HG03097 (cell line): ENCODE results near the gene LYPD6B.
"Not testable (repeated sequence)": the region's sequence is repeated elsewhere in the genome, so short reads cannot be mapped to it uniquely, and the experiment has no call there.

ENCODE experiments used
- ATAC-seq: cut with Tn5 transposase; IDR thresholded peaks from one replicate; pipeline ENCODE4 v1.9.1; 2021; ENCODE audit not compliant: unreplicated experiment, low FRiP score

LYPD6B gene

DNA sequence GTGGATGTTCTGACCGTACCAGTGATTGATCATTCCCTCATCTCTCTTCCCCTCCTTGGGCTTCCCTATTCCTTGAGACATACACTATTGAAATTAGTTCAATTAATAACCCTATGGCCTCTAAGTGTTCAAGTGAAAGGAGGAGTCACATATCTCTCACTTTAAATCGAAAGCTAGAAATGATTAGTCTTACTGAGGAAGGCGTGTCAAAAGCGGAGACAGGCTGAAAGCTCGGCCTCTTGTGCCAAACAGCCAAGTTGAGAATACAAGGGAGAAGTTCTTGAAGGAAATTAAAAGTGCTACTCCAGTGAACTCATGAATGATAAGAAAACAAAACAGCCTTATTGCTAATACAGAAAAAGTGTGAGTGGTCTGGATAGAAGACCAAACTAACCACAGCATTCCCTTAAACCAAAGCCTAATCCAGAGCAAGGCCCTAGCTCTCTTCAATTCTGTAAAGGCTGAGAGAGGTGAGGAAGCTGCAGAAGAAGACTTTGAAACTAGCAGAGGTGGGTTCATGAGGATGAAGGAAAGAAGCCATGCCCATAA is 147.5 kb downstream of the LYPD6B start:
- no peak for ATAC-seq

GRCh38 chr2:149187057-149187456 is 148.6 kb downstream of the LYPD6B start:
- ATAC-seq = no peak

GRCh38 chr2:149188291-149188690 is 149.8 kb downstream of the LYPD6B start:
- ATAC-seq = no peak

GRCh38 chr2:149189769-149190168 is 151.3 kb downstream of the LYPD6B start:
- no peak for ATAC-seq

GRCh38 chr2:149191915-149192314 is 153.4 kb downstream of the LYPD6B start:
- no peak for ATAC-seq

GRCh38 chr2:149192427-149192826 is 153.9 kb downstream of the LYPD6B start:
- no peak for ATAC-seq

DNA sequence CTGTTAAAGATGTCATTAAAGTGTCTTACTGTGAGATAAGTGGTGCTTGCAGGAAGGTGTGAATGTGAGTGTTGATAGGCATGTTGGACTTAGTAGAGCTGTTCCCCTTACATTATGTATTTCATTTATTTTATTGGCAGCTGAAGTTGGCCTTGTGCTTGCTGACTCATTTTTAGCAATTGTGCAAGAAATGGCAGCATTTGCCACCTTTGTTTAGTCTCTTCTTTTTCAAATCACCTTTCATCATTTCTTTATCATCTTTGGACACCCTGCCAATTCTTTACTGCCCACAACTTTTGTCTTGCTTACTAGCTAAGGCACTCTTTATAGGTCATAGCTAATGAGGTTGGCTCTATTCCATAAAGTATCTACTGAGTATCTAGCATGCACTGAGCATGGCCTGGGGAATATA is 161.6 kb downstream of the LYPD6B start:
- ATAC-seq = no peak

DNA sequence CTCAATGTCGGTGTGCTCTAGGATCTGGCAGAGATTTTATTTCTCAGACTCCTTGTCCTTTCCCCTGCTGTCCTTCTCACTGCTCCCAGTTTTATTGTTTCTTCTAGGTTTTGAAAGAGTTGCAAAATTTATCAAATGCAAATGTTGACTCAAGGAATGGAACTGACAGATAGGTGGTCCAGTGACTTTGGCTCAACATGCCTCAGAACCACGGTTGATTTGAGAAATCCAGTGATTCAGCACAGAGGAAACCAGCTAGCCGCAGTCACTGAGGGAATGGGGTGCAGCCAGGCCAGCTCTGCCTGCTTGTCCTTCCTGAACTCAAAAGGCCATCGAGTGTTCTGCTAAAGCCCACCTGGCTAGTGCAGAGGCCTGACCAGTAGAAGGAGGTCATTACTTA is 166.2 kb downstream of the LYPD6B start:
- ATAC-seq = no peak

- ATAC-seq = no peak
Measured at GRCh38 chr2:149205143-149205542, 166.6 kb downstream of the LYPD6B start.

DNA sequence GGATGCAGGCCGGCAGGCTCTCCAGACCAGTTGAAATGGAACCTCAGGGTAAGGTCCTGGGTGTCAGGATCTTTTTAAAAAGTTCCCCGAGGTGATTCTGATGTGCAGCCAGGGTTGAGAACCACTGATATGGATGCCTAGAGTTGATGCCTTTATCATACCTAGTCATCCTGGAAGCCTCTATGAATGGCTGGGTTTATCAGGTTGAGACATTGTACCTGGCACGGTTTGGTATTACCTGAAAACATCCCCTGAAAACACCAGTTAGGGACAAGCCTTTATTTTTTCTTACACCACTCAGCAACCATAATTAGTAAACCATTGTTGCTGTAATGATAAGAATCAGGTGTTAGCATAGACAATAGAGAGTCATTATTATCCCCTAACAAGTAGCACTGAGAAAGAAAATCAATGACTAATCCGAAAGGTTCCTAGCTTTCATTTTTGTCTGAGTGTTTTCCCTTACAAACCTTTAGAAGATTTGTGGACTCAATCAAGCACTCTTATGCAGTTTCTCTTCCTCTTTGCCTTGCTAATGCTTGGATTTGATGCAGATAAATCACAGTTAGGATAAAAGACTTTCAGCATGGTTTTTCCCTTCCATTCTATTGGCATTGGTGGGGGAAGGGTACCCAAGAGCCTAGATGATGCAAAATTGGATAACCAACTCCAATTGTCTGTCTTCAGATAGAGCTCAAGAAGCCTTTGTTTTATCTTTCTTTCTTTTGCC is 175.4 kb downstream of the LYPD6B start:
- no peak for ATAC-seq

DNA sequence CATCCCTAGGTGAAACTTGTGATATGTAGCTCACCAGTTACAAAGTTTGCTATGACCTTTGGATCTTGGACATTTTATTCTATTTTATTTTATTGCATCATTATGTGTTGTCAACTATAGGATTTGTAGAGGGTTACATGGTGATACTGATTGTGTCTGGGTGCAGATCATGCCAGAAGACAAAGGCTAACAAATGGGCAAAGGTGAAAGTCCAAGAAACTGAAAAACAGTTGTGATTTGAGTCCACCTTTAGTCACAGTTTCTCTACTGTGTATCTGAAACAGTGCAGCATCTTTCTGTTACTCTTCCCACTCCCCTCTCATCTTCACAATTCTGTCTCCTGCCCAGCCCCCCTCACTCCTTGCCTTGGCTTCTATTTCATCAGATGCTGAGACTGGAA is 180.0 kb downstream of the LYPD6B start:
- ATAC-seq = no peak

DNA sequence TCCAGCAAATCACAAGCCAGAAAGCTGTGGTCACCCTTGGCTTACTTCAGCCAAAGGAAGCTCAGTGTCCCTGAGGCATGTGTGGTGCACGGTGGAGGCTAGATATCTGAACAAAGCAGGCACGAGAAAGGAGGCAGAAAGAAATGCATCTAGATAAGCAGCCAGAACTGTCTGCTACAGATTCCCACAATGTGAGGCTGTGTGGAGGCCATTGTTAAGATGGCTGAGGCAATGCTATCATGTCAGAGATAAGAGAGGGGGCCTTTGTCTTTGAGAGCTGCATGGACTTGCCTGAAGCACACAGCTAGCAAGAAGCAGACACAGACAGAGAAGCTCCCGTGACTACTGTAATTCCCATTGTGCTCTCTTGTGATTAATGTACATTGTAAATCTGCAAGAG is 181.4 kb downstream of the LYPD6B start:
- no peak for ATAC-seq

- no peak for ATAC-seq
Measured at GRCh38 chr2:149221002-149221401, 182.5 kb downstream of the LYPD6B start.

GRCh38 chr2:149221898-149222297 is 183.4 kb downstream of the LYPD6B start:
- no peak for ATAC-seq

GRCh38 chr2:149223472-149224095 is 185.1 kb downstream of the LYPD6B start:
- ATAC-seq = no peak

DNA sequence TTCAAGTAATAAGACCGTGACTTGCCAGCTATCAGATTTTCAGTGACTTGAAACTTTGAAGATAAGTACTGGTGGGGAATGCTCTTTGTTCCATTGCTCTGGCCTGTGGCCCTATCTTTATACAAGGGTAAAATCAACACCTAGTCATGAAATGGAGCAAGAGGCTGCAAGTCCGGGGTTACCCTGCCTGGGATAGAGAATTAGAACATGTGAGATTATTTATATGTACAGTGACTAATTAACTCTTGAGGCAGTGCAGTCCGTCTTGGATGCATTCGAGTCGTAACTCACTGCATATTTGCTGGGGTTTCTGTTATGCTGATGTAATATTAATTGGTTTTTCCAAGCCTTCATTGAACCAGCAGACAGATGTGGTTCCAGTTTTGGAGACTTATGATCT is 186.0 kb downstream of the LYPD6B start:
- no peak for ATAC-seq

- no peak for ATAC-seq
Measured at GRCh38 chr2:149225446-149225845, 186.9 kb downstream of the LYPD6B start.

GRCh38 chr2:149226790-149227189 is 188.3 kb downstream of the LYPD6B start:
- no peak for ATAC-seq

GRCh38 chr2:149235816-149236375 is 197.4 kb downstream of the LYPD6B start:
- ATAC-seq = no peak

- ATAC-seq = no peak
Measured at GRCh38 chr2:149236410-149236809, 197.9 kb downstream of the LYPD6B start.

- no peak for ATAC-seq
Measured at GRCh38 chr2:149246186-149246585, 207.7 kb downstream of the LYPD6B start.

DNA sequence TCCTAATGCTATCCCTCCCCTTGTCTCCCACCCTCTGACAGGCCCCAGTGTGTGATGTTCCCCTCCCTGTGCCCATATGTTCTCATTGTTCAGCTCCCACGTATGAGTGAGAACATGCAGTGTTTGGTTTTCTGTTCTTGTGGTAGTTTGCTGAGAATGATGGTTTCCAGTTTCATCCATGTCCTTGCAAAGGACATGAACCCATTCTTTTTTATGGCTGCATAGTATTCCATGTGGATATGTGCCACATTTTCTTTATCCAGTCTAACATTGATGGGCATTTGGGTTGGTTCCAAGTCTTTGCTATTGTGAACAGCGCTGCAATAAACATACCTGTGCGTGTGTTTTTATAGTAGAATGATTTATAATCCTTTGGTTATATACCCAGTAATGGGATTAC is 212.9 kb downstream of the LYPD6B start:
- ATAC-seq = not testable (repeated sequence)
